Tongue (tissue), 2 donors: Measurements from ENCODE around the gene TKFC. TPM values are rescaled to one million over a fixed set of nuclear protein-coding genes. Genes with fewer than 3 reads are reported as not detected.

ENCODE experiments used
- DNase-seq: peaks from one replicate; pipeline ENCODE4 v3.0.0-alpha.2; 2015
- total RNA-seq: library from RNA; depleted of rRNA; stranded (reverse); fragments of >200 nt; gene quantifications from one replicate; pipeline ENCODE4 v1.2.3, GENCODE V29; 2014

Gene TKFC
- total RNA-seq, 1 donor from 2014 or later = 11.7 TPM

DNA sequence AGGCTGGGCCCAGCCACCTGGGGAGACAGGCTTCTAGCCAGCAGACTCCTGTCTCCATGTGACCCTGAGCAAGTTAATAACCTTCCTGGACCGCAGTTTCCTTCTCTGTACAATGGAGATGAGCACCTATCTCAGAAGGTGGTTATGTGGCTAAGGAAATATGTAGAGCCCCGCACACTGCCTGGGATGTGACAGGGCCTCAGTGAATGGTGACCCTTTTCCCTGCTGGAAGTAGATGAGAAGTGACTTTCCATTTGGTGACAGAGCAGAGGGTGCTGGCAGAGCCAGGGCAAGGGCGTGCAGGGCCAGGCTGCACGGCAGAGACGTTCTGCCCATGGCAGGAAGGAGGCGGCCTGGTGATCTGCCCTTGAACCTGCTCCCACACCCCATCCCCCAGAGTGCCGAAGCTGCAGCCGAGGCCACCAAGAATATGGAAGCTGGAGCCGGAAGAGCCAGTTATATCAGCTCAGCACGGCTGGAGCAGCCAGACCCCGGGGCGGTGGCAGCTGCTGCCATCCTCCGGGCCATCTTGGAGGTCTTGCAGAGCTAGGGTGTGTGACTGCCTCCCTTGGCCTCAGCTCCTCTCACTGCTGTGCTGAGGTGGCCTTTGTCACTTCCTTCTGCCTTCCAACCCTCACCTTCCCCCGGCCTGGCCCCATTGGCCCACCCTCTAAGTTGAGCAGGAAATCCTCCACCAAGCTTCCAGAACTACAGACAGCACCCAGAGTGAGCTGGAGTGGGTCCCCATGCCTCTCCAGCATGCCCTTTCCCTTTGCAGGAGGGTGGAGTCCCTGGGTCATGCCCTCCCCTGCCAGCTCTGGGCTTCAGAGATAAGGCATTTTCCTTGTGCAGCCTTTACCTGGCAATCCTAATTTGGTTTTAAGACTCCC, 13.2 kb downstream of the TKFC start:
- DNase-seq = no peak

DNA sequence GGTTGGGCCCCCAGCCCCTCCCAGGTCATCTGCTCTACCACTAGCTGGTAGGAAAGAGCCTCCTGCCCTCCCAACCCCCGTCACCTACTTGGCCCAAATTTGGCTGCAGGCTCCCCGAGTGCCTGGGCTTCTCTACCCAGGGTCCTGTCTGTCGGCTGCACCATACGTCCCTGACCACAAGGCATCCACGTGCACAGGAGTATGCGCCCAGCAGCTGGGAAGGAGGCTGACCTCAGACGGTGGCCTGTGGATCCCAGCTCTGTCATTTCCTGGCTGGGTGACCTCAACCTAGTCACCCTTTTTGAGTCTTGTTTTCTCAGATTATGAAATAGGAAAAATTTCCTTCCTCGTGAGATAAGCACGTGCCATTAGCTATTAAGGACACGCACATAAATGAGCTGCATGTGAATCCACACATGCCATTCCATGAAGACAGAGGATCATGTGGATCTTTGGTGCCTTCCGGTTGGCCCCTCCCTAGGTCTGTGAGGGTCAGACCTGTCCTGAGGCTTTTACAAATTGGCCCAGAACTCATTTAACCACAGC, 15.0 kb downstream of the TKFC start:
- no peak for DNase-seq

DNA sequence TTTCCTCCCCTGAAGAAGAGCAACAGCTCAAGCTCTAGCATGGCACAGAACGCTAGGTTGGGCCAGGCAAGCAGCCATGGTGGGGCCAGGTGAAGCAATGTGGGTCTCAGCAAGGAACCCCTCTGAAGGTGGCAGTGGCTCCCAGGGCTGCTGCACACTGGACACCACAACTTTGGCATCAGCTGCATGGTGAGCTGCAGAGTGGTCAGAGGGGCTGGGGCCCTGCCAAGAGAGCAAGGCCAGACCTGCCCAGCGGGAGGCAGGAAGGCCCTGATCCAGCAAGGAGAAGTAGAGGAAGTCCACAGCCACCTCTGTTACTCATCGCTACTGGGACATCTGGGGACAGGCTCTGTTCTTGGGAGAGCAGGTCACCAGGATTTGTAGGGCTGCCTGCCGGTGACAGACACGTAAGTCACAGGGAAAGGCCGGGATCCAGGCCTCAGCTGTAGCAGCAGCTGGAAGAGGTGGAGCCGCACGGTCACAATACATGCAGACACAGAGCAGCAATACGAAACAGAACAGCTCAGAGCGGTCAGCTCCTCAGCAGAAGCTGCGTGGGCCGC, 16.2 kb downstream of the TKFC start:
- no peak for DNase-seq

DNA sequence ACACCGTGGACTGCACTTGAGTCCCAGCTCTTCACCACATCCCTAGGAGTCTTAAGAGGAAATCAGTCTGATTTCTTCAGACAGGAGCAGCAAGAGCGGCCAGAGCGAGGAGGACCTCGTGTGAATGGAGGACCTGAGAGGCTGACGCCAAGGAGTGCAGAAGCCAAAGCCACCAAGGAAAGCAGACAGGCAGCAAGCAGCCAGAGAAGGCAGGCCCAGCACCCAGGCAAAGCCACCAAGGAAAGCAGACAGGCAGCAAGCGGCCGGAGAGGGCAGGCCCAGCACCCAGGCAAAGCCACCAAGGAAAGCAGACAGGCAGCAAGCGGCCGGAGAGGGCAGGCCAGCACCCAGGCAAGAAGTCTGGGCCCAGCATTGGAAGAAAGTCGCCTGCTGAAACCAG, 16.9 kb downstream of the TKFC start:
- DNase-seq = no peak

DNA sequence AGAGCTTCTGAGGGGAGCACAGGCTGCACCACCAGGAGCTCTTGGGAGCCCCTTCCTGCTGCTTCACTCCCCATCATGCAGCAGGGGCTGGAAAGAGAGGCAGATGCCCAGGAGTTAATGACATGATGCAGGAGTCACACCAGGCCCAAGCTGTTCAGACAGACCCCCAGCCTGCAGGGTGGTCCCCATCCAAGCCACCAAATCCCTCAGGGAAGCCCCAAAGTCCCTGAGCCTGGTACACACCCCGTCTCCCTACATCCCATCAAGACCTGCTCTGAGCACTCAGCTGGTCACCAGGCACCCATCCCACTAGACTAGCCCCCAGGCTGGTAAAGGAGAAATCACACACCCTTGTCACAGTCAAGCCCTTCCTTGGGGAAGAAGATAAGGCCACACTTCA, 17.3 kb downstream of the TKFC start:
- DNase-seq = no peak

DNA sequence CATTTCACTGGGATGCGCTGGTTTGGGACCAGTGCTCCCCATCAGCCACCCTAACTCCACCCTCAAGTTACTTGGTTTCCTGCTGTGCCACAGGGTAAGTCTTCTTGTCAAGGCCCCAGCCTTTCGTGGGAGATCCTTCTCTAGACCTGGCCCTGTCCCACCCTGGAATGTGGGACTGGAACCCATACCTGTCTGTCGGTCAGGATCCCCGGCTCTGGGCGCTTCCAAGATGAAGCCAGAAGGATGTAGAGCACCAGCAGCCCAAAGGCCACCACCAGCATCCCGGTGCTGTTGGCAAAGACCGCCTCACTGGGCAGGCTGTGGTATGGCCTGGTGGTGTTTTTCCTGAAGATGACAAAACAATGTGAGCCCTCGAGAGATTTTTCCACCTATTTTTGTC, 17.8 kb downstream of the TKFC start:
- DNase-seq = no peak

DNA sequence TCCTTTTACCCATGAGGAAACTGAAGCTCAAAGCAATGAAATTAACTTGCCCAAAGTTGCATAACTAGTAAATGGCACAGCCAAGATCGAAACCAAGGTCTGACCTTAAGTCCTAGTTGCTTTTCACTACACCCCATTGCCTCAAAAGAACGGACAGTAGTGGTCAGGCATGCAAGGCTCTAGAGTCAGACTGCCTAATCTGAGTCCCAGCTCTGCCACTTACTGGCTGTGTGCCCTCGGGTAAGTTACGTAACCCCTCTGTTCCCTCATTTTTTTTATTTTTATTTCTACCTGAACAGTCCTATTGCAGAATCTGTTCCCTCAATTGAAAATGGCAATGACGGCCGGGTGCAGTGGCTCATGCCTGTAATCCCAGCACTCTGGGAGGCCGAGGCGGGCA, 19.0 kb downstream of the TKFC start:
- DNase-seq = no peak

DNA sequence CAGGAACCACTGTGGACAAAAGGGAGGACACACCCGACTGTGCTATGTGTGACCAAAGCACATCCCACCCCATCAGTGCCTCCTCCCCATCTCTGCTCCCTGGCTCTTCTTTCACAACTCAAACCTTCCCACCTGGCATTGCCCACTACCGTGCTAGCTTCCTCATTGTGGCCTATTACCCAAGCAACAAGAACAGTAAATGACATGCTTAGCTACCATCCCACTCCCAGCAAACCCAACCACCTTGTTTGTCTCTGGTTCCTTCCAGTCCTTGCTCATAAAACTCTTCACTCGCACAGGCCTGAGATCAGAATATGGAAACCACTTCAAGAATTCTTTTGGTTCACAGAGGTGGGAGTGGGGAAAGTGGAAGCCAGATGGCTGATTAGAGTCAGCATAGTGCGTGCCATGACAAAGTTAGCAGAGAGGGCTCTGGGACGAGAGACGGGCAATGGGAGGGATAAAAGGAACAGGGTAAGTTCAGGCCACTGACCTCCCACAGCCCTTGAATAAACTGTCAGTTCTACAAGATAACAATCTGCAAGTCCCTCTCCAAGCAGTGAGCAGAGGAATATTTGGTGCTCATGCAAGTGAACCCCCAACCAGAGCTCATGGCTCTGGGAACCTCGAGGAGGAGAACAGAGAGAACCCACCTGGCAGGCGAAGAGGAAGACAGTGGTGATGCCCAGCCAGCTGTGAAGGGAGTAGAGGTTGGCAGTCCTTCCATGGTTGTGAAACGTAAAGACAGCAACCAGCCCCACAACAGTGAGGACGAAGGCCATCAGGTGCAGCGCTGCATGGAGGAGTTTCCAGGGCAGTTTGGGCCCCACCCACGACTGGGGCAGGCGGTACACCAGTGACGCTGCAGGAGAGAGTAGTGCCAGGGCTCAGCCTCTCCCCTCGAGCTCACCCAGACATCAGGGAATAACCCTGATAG, 20.4 kb downstream of the TKFC start:
- no peak for DNase-seq

DNA sequence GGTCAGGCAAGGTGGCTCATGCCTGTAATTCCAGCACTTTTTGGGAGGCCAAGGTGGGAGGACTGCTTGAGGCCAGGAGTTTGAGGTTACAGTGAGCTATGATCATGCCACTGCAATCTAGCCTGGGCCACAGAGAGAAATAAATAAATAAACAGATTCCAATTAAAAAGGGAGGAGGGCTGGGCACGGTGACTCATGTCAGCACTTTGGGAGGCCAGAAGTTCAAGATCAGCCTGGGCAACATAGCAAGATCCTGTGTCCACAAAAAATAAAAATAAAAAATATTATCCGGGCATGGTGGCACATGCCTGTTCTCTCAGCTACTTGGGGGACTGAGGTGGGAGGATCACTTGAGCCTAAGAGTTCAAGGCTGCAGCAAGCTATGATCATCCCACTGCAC, 21.2 kb downstream of the TKFC start:
- no peak for DNase-seq

DNA sequence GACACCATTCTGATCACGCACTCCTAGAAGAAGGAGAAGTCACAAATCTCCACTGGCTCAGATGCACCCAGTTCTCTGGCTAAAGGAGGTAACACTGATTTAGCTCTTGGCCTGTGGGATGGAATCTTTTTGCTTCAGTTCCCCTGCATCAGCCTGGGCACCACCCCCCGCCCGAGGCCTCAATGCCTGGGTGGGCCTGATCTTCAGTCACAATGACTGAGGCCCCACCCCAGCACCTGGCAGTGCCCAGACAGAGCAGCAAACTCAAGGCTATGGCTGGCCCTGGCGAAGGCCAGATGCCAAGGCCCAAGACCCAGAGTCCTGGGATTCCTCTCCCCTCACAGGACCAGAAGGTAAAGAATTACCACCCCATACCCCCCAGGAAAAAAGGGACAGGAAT, 23.7 kb downstream of the TKFC start:
- DNase-seq = no peak

DNA sequence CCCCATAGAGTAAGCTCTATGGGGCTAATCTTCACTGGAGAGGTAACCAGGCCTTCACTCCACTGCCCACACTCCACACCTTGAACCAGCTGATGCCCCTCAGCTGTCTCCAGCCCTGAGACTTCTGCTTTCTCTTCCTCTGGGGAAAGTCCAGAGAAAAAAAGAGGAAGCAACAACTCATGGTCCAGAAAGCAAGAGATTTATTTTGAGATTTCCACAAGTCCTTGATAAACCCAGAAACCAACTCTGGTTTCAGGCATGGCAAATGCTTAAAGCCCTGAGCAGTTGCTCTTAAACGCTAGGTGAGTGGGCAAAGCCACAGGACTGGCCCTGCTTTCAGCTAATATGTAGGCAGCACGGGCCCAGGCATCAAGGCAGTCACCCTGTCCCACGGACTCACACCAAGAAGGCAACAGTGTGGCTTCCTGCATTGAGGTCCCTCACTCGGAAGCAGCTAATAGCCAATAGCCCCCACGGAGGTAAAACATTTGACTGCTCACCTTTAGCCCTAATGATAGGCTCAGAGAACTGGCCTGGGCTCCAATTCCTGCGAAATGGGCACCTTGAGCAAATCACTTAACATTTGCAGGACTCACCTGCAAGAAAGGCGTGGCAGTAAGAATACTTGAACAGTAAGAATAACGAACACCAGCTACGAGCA, 24.3 kb downstream of the TKFC start:
- no peak for DNase-seq

DNA sequence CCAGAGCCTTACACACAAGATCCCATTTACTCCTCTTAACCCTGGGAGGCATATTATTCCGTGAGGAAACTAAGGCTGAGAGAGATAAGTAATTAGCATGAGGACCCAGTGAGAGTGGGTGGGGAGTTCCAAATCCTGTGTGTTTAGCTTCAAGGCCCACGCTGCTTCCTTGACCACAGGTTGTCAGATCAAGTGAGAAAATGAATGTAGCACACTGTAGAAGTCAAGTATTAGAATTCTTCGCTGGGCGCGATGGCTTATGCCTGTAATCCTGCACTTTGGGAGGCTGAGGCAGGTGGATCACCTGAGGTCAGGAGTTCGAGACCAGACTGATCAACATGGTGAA, 24.8 kb downstream of the TKFC start:
- DNase-seq = no peak

DNA sequence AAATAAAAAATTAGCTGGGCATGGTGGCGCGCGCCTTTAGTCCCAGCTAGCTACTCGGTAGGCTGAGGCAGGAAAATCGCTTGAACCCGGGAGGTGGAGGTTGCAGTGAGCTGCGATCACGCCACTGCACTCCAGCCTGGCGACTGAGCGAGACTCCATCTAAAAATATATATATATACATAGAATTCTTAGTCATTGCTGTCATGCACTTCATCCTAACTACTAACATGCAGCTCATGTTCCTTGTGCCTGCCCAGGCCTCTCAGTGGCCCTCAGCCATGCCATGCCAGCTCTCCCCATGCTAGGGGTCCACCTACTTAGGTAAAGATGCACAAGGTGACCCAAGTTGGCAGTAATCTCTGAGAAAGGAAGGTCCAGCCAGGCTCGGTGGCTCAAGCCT, 25.5 kb downstream of the TKFC start:
- no peak for DNase-seq

DNA sequence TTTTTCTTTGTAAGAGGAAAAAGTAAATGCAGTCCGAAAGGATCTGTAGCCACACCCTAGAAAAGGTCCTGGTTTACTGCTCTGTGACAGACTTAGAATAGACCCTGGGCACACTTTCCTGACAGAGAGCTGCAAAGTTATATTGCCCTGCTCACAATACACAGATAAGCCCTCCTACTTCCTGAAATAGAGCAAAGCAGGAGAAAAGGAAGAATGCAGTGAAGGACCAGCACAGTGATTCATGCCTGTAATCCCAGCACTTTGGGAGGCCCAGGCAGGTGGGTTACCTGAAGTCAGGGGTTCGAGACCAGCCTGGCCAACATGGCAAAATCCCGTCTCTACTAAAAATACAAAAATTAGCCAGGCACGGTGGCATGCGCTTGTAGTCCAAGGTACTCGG, 26.5 kb downstream of the TKFC start:
- no peak for DNase-seq

DNA sequence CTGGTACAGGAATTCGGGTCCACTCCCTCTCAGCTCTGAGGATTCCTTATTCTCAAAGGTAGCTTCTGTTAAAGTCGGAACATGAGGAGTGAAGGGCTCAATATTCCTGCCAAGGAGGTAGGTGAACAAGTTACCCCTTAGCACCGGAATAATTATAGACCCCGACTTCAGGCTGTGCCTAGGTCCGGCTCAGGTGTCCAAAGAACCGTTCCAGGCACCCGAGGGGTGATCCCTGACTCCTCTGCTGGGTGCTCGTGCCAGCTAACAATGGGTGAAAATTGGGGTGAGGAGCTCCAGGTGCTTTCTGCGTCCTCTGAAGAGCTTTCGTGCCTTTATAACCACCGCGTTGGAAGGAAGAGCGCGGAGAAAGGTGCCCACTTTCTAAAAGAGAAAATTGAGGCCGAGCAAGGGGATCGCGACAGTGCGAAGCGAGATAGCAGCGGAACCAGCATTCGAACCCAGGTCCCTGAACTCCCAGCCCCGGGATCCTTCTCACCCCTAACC, 28.3 kb downstream of the TKFC start:
- DNase-seq = no peak

DNA sequence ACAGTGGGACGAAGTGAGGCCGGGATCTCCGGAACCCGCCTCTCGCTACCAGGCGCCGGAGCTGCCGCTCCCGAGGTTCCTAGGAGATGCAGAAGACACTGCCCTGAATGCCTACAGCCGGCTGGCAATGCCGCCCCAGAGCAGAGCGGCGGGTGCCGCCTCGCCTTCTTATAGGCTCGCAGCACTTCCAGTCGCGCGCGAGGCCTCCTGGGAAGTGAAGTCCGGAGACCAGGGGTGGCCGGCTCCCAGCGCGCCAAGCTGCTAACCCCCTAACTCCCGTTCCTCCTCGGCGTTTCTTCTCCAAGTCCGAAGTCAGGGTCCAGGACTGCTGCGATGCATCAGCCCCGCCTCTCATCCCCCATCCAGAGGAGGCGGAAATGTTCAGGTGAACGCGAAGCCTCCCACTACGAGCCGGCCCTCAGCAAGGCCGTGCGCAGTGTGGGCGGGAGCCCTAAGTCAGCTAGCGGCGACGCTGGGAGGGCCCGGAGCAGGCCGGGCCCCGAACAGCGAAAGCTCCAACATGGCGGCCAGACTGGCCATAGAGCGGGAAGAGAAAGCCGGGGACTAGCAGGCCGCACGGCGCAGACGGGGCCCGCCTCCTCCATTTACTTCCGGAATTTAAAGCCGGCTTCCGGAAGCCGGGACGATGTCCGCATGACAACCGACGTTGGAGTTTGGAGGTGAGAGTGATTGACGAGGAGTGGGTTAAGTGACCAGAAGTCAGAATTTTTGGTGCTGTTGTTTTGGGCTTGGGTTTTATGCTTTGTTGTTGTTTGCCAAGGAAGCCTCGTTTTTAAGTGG, 28.9 kb downstream of the TKFC start, which contains the start of the genes CYB561A3 and TMEM138:
Gene CYB561A3 (minus strand): TSS at position 142 of the 801 bp plus-strand sequence. CDS start 5,169 bp downstream, outside the sequence.
Gene TMEM138 (plus strand): TSS at position 634 of the 801 bp plus-strand sequence. CDS start 2,017 bp downstream, outside the sequence.
- peak; percentile 96 for DNase-seq

DNA sequence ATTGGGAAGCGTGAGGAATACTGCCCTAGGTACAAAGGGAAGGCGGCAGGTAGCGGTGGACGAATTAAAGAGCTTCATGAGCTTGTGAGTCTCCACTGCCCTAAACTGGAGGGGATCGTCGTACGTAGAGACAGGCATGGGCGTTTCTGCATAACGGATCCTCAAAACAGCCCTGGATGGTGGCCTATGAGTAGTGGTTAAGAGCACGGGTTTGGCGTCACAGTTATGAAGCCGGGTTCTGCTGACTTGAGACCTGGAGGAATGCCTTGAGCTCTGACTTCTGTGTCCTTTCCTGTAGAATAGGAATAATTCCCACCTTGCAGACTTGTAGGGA, 29.5 kb downstream of the TKFC start:
- DNase-seq = no peak

DNA sequence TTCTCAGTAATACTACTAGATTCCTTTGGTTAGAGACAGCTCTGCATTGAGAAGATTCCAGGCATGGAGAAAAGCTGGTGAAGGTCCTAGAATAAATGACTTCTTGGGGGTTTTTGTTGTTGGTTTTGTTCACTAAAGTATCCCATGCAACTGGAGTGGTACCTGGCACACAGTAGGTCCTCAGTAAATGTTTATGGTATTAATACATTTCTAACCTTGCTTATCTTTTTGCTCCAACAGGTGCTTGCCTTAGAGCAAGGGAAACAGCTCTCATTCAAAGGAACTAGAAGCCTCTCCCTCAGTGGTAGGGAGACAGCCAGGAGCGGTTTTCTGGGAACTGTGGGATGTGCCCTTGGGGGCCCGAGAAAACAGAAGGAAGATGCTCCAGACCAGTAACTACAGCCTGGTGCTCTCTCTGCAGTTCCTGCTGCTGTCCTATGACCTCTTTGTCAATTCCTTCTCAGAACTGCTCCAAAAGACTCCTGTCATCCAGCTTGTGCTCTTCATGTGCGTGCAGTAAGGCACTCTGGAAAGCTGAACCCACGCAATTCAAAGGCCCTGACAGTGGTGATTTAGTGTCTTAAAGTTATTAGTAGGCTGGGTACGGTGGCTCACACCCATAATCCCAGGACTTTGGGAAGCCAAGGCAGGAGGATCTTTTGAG, 31.1 kb downstream of the TKFC start:
- no peak for DNase-seq

DNA sequence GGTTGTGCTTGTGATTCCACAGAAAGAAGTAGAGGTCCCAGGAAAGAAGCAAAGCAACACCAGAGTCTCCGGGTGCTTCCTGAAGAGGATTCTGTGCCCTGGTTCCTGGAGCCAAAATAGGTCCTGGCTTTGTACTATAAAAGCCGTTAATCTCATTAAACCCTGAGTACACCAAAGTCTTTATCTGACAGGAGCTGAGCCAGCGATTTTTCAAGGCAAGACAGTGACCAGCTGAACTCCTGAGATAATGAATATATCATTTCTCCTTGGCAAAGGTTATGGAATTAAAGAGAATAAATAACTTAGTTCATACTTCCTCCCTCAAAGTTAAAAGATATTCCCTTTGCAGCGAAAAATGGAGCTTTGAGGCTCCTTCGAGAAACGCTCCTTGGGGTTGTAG, 34.4 kb downstream of the TKFC start:
- no peak for DNase-seq

DNA sequence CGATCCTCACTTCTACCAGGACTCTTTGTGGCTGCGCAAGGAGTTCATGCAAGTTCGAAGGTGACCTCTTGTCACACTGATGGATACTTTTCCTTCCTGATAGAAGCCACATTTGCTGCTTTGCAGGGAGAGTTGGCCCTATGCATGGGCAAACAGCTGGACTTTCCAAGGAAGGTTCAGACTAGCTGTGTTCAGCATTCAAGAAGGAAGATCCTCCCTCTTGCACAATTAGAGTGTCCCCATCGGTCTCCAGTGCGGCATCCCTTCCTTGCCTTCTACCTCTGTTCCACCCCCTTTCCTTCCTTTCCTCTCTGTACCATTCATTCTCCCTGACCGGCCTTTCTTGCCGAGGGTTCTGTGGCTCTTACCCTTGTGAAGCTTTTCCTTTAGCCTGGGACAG, 35.6 kb downstream of the TKFC start:
- DNase-seq = no peak
